OCI-LY7 (cell line): Measurements from ENCODE around the gene SH3RF3. TPM values are rescaled to one million over a fixed set of nuclear protein-coding genes. Genes with fewer than 3 reads are reported as not detected.

Experiments used
- BruUV-seq: library from RNA; stranded (reverse); fragments of 400-500 nt; replicated peaks from 2 replicates; lab custom pipeline; 2021; lab: Mats Ljungman, UMichigan
- CTCF ChIA-PET: fragments of 300-600 bp; sonication (Branson Sonifier 250); formaldehyde crosslinking; loops from one replicate; lab custom pipeline; 2022; ENCODE audit warnings: antibody characterized with exemption; ENCODE audit not compliant: unreplicated experiment; lab: Charles Lee
- POLR2A ChIA-PET: fragments of 300-600 bp; sonication (Branson Sonifier 250); formaldehyde crosslinking; loops from one replicate; lab custom pipeline; 2022; ENCODE audit warnings: antibody characterized with exemption; lab: Charles Lee
- DNase-seq: peaks from one replicate; pipeline ENCODE4 v3.0.0-alpha.2; 2015; ENCODE audit warnings: low spot score
- H2AFZ ChIP-seq: fragments of 200-600 bp; sonication (generic), shearing (Covaris generic); 2 replicates; pipeline ENCODE4 v1.6.1; 2014; ENCODE audit warnings: mild to moderate bottlenecking, antibody characterized with exemption, low read length, moderate library complexity
- H3K27ac ChIP-seq: fragments of 200-600 bp; sonication (generic); 2 replicates; pipeline ENCODE4 v1.5.1; 2014; ENCODE audit warnings: mixed run types, low read depth, mild to moderate bottlenecking, moderate library complexity, low read length, inconsistent platforms; ENCODE audit not compliant: poor library complexity, severe bottlenecking
- H3K36me3 ChIP-seq: fragments of 200-600 bp; sonication (generic); 2 replicates; pipeline ENCODE4 v1.6.1; 2014; ENCODE audit warnings: mild to moderate bottlenecking, antibody characterized with exemption, low read length, moderate library complexity, mixed read lengths; ENCODE audit not compliant: insufficient read depth
- H3K4me1 ChIP-seq: fragments of 200-600 bp; sonication (generic); 2 replicates; pipeline ENCODE4 v1.5.1; 2014; ENCODE audit warnings: mild to moderate bottlenecking, low read length; ENCODE audit not compliant: insufficient read depth, poor library complexity, severe bottlenecking
- H3K4me2 ChIP-seq: fragments of 200-600 bp; sonication (generic); 2 replicates; pipeline ENCODE4 v1.6.1; 2014; ENCODE audit warnings: mild to moderate bottlenecking, low read length
- H3K4me3 ChIP-seq: fragments of 200-600 bp; sonication (generic); 2 replicates; pipeline ENCODE4 v1.5.1; 2014; ENCODE audit warnings: mild to moderate bottlenecking, low read depth, low read length; ENCODE audit not compliant: poor library complexity, severe bottlenecking
- H3K79me2 ChIP-seq: fragments of 200-600 bp; sonication (generic); 2 replicates; pipeline ENCODE4 v1.6.1; 2016; ENCODE audit warnings: low read depth, mild to moderate bottlenecking, low read length, moderate library complexity, mixed read lengths; ENCODE audit not compliant: insufficient read depth
- H3K9me2 ChIP-seq: fragments of 200-600 bp; sonication (generic); 2 replicates; pipeline ENCODE4 v1.6.1; 2016; ENCODE audit warnings: mild to moderate bottlenecking, low read length, mixed read lengths; ENCODE audit not compliant: insufficient read depth
- H3K9me3 ChIP-seq: fragments of 200-600 bp; sonication (generic); 2 replicates; pipeline ENCODE4 v1.6.1; 2014; ENCODE audit warnings: mild to moderate bottlenecking, mixed run types, low read length, mixed read lengths
- H4K20me1 ChIP-seq: fragments of 200-600 bp; sonication (generic); 2 replicates; pipeline ENCODE4 v1.6.1; 2014; ENCODE audit warnings: mild to moderate bottlenecking, antibody characterized with exemption, low read length, moderate library complexity, mixed read lengths; ENCODE audit not compliant: insufficient read depth
- EZH2phosphoT487 ChIP-seq: fragments of 200-600 bp; sonication (generic); IDR thresholded peaks from 2 replicates; pipeline ENCODE4 v1.6.1; 2018; ENCODE audit warnings: low read depth, borderline replicate concordance, mild to moderate bottlenecking, mixed run types, antibody characterized with exemption, low read length, moderate library complexity, mixed read lengths
- intact Hi-C: fragments of 100-400 bp; cut with micrococcal nuclease; formaldehyde crosslinking; loops from one replicate; pipeline ENCODE4 v1.10.0; 2022; ENCODE audit not compliant: unreplicated experiment
- total RNA-seq, 2 experiments: library from RNA; depleted of rRNA in 1 of 2; stranded (reverse); fragments of >200 nt in 1 of 2; shearing (Covaris generic) in 1 of 2; gene quantifications; 2 replicates each; pipeline ENCODE4 v1.2.3, GENCODE V29; 2014 to 2022
- TF ChIP-seq, protein P1 (sequence below): fragments of 200-600 bp; sonication (generic); conservative IDR thresholded peaks from 2 replicates; pipeline ENCODE4 v1.5.1; 2014; ENCODE audit warnings: mild to moderate bottlenecking, antibody characterized with exemption, low read length, moderate library complexity, mixed read lengths

Gene SH3RF3
- total RNA-seq, 2 experiments from 2014 or later = not detected

- H3K4me2 ChIP-seq = no peak overlapping the region
- no peak overlapping the region for H3K4me3 ChIP-seq
- H2AFZ ChIP-seq = no peak overlapping the region
- no peaks in the 10 kb centered on the region for H3K4me1 ChIP-seq
- CTCF ChIA-PET = no interaction called here
- TF ChIP-seq, protein P1, sequence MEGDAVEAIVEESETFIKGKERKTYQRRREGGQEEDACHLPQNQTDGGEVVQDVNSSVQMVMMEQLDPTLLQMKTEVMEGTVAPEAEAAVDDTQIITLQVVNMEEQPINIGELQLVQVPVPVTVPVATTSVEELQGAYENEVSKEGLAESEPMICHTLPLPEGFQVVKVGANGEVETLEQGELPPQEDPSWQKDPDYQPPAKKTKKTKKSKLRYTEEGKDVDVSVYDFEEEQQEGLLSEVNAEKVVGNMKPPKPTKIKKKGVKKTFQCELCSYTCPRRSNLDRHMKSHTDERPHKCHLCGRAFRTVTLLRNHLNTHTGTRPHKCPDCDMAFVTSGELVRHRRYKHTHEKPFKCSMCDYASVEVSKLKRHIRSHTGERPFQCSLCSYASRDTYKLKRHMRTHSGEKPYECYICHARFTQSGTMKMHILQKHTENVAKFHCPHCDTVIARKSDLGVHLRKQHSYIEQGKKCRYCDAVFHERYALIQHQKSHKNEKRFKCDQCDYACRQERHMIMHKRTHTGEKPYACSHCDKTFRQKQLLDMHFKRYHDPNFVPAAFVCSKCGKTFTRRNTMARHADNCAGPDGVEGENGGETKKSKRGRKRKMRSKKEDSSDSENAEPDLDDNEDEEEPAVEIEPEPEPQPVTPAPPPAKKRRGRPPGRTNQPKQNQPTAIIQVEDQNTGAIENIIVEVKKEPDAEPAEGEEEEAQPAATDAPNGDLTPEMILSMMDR = no peak
- intact Hi-C loops = no loop called here
- H3K79me2 ChIP-seq = no peaks in the 10 kb centered on the region
- no TSS peak for BruUV-seq
- H4K20me1 ChIP-seq = no peaks in the 10 kb centered on the region
- H3K36me3 ChIP-seq = no peaks in the 10 kb centered on the region
- DNase-seq = no peak
- no peaks in the 10 kb centered on the region for H3K9me3 ChIP-seq
- H3K9me2 ChIP-seq = no peaks in the 10 kb centered on the region
- POLR2A ChIA-PET = no interaction called here
- no peak overlapping the region for H3K27ac ChIP-seq
Observed at GRCh38 chr2:109331896-109332848, 203.2 kb downstream of the SH3RF3 start.

- H2AFZ ChIP-seq = no peak overlapping the region
- ChIA-PET POLR2A (no interaction called here), CTCF (no interaction called here)
- H3K4me1 ChIP-seq = no peaks in the 10 kb centered on the region
- no peaks in the 10 kb centered on the region for H3K9me2 ChIP-seq
- no peak overlapping the region for H3K4me2 ChIP-seq
- no TSS peak for BruUV-seq
- no peaks in the 10 kb centered on the region for H3K9me3 ChIP-seq
- H3K27ac ChIP-seq = no peak overlapping the region
- DNase-seq = no peak
- intact Hi-C loops = no loop called here
- H3K36me3 ChIP-seq = no peaks in the 10 kb centered on the region
- TF ChIP-seq EZH2phosphoT487 = no peak
- TF ChIP-seq, protein P1 = no peak
- no peak overlapping the region for H3K4me3 ChIP-seq
- H4K20me1 ChIP-seq = no peaks in the 10 kb centered on the region
- no peaks in the 10 kb centered on the region for H3K79me2 ChIP-seq
Observed at GRCh38 chr2:109332880-109333279, 203.9 kb downstream of the SH3RF3 start.
